Measurements from ENCODE around the gene RNF208. TPM values are rescaled to one million over a fixed set of nuclear protein-coding genes. Genes with fewer than 3 reads are reported as not detected.

Gene RNF208
- total and polyA plus RNA-seq, 2 experiments from 2014 or later: 1.4 to 5.6 TPM

- no peak for TF ChIP-seq JUNB (IDR thresholded peaks at IDR 0.05; ENCODE audit: unreplicated experiment)
These were observed 41.5 kb downstream of the RNF208 start (continued) for GRCh38 chr9:137180491-137180890.

- DNase-seq (ENCODE audit: low spot score): no peak
- no peaks in the 10 kb centered on the region for H3K79me2 ChIP-seq (replicated peaks; ENCODE audit: insufficient read depth)
- no peaks in the 10 kb centered on the region for H3K27me3 ChIP-seq (ENCODE audit: insufficient read depth)
- no peak overlapping the region for H3K27ac ChIP-seq (ENCODE audit: low read depth)
- Mint-ChIP-seq H3K4me3 (no peak overlapping the region), H3K36me3 (ENCODE audit: low read depth) (peaks cover 25% of the 10 kb centered on the region), H3K27me3 (ENCODE audit: insufficient read depth, low read depth, poor library complexity) (peaks cover 4% of the 10 kb centered on the region), H3K4me1 (no peaks in the 10 kb centered on the region; the same call in 1 of the 3 replicates), H3K27ac (no peak overlapping the region), H3K9me3 (no peaks in the 10 kb centered on the region)
- no peak overlapping the region for H3K4me3 ChIP-seq
- H3F3A ChIP-seq (replicated peaks; ENCODE audit: low read depth): peaks cover 7% of the 10 kb centered on the region; the same call in 1 of the 2 replicates
- H3K4me2 ChIP-seq: no peak overlapping the region
- no peaks in the 10 kb centered on the region for H3K4me1 ChIP-seq (ENCODE audit: insufficient read depth)
- no peaks in the 10 kb centered on the region for H3K36me3 ChIP-seq (ENCODE audit: insufficient read depth)
- H2AFZ ChIP-seq: no peak overlapping the region
- no peaks in the 10 kb centered on the region for H3K9me2 ChIP-seq (ENCODE audit: insufficient read depth)
- H4K20me1 ChIP-seq (replicated peaks; ENCODE audit: insufficient read depth): no peaks in the 10 kb centered on the region
- TF ChIP-seq JUNB (IDR thresholded peaks at IDR 0.05; ENCODE audit: unreplicated experiment): no peak
- TF ChIP-seq ETS1 (IDR thresholded peaks at IDR 0.05): no peak
- no peak for TF ChIP-seq ZNF462 (CRISPR knock-in tag; IDR thresholded peaks at IDR 0.05)
- TF ChIP-seq POLR2AphosphoS5 (IDR thresholded peaks at IDR 0.05; ENCODE audit: low read depth): no peak
- TF ChIP-seq CTCF (conservative IDR thresholded peaks at IDR 0.05; ENCODE audit: low read depth in 2 of 2): no peak
- no peak for TF ChIP-seq STAT1 (IDR thresholded peaks at IDR 0.05; ENCODE audit: unreplicated experiment)
- no peak for TF ChIP-seq EZH2 (IDR thresholded peaks at IDR 0.05; ENCODE audit: low read depth, unreplicated experiment)
- no peak for TF ChIP-seq EZH2phosphoT487 (IDR thresholded peaks at IDR 0.05; ENCODE audit: unreplicated experiment)
- TF ChIP-seq NANOG (IDR thresholded peaks at IDR 0.05; ENCODE audit: borderline replicate concordance): no peak
- TF ChIP-seq ZNF331 (CRISPR knock-in tag; IDR thresholded peaks at IDR 0.05; ENCODE audit: low read depth): no peak
- TF ChIP-seq CREB1 (CRISPR knock-in tag; IDR thresholded peaks at IDR 0.05; ENCODE audit: low read depth): no peak
- no peak for TF ChIP-seq ZNF114 (CRISPR knock-in tag; IDR thresholded peaks at IDR 0.05)
- TF ChIP-seq REST (IDR thresholded peaks at IDR 0.05; ENCODE audit: unreplicated experiment): no peak
- ATAC-seq: no peak
These were observed 42.3 kb downstream of the RNF208 start for GRCh38 chr9:137179761-137180160.

Measured in GM23338 (cell line).